SKM-1 treated with dmso at 0.1 percent for 144 hours (cell line): ENCODE measurements around the gene GP1BA.

Experiments used
- DNase-seq: peaks from one replicate; lab custom pipeline; 2025; ENCODE audit not compliant: unreplicated experiment; lab: John Stamatoyannopoulos, UW

GP1BA gene

GRCh38 chr17:4937553-4937952, 5.5 kb downstream of the GP1BA start:
- DNase-seq, result no peak

DNA sequence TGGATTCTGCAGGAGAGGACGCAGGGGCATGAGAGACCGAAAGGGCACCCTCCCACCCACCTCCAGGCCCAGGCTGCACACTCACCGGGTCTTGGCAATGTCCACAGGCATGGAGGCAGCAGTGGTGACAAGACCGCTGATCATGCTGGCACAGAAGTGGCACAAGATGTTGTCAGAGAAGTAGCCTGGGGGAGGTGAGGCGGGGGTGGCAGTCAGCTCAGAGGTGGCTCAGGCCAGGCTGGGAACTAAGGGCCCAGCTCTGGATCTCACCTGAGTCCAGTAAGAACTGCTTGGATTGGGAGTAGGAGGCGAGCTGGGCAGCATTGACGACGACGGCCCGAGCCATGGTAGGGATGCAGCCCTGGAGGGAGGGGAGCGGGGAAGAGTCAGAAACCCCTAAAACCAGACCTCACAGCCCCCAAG, 6.0 kb downstream of the GP1BA start:
- no peak for DNase-seq

DNA sequence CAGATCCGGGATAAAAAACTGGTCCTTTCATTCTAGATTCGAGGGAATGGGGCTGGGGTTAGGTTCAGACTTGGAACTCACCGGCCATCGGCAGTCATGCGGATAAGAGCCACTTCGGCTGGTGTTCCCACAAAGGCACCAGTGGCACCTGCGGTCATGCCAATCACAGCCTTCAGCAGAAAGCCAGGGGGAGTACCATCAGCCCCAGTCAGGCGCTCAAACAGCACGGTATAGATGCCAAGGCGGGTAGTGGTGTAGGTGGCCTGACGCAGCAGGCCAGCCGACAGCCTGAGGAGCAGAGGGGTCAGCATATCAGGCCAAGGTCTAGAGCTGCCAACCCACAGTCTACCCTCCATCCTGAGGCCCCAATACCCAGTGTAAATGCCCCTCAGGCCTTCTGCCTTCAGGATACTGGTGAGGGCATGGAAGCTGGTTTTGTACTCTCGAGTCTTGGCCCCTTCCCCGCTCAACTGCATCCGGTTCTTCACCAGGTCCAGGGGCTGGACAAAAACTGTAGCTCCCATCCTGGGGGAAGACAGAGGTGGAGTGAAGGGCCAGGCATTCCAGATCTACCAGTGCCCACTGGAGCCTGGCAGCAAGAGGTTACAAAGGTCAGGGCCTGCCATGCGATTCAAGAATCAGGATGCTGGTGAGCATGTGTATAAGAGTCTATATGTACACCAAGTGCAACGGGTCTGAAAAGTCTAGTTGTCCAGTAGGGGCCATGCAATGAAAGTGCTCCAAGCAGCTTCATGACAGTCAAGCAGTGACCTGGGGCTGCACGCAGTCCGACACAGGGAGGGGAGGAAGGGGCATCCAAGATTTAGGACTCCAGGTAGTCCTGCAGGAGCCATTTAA, 6.8 kb downstream of the GP1BA start:
- no peak for DNase-seq

DNA sequence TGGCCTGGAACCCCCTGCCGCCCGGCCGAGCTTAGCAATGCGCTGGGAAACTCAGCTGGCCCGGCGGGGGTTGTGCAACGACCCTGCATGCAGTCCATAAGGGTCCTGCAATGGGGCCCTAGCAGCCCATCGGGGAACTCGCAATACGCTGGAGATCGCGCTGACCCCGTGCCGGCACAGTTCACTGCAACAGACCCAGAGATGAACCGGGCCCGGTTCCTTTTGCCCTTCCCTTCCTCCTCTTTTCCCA, 7.4 kb downstream of the GP1BA start:
- no peak for DNase-seq

- peak; percentile 93 for DNase-seq
Observed at GRCh38 chr17:4939796-4940554, 7.9 kb downstream of the GP1BA start, which contains the start of the genes RNF167 and SLC25A11. TSS of gene RNF167 (plus strand) at chr17:4940268. CDS start at chr17:4940910, 642 bp downstream. TSS of gene SLC25A11 (minus strand) at chr17:4940046. CDS start at chr17:4939910, 136 bp downstream.

- DNase-seq, result no peak
Observed at GRCh38 chr17:4940555-4941318, 8.7 kb downstream of the GP1BA start.

GRCh38 chr17:4941319-4941610, 9.2 kb downstream of the GP1BA start:
- no peak for DNase-seq

GRCh38 chr17:4942760-4943508, 10.9 kb downstream of the GP1BA start:
- no peak for DNase-seq

DNA sequence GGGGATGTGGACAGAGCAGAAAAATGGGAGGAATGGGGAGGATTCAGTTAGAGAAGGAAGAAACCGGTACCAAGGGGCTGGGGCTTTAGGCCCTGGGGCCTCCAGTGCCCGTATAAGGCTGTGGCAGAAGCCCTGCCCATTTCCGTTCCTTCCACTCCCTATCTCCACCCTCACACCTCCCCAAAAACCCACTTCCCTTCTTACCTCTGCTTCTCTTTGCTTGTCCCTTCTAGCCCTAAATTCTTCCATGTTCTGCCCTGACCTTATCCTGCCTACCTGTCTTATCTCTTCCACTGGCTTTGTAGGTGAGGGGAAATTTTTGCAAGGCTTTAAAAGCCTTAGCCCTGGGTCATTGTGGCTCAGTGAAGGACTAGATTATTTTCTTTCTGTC, 12.1 kb downstream of the GP1BA start:
- peak; percentile 40 for DNase-seq

- DNase-seq, result no peak
Observed at GRCh38 chr17:4944554-4945175, 12.6 kb downstream of the GP1BA start.

GRCh38 chr17:4945176-4945943, 13.3 kb downstream of the GP1BA start:
- DNase-seq, result peak; percentile 9

DNA sequence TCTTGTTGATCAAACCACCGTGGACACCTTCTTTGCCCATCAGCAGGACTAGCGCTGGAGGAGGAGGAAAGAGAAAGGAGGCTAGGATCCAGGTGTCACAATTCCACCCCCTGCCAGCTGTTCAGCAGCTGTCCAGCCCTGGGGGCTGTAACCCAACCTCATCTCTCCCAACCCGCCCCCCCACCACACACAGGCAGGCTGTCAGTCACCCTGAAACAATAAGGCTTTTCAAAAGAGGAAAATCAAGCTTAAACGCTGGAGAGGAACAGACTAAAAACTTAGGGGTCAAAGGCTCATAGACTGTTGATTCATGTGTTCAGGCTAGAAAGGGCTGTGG, 13.8 kb downstream of the GP1BA start:
- no peak for DNase-seq

GRCh38 chr17:4946312-4946976, 14.4 kb downstream of the GP1BA start:
- DNase-seq, result no peak

DNA sequence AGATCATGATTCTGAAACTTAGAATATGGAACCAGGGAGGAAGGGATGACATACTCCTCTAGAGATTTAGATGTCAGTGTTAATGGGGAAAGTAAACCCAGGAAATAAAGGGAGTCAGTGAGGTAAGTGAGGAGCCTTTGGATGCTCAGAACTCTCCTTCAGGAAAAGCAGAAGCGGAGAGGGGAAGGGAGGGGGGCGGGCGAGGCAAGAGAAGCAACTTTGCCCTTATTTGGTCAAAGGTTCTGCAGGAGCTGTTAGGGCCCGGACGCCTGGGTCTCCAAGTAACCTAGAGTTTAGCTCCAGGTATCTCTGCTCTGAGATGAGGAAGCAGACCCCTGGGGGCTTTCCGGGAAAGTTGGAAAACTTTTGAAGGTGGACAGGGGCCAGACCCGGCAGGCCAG, 14.9 kb downstream of the GP1BA start:
- no peak for DNase-seq

DNA sequence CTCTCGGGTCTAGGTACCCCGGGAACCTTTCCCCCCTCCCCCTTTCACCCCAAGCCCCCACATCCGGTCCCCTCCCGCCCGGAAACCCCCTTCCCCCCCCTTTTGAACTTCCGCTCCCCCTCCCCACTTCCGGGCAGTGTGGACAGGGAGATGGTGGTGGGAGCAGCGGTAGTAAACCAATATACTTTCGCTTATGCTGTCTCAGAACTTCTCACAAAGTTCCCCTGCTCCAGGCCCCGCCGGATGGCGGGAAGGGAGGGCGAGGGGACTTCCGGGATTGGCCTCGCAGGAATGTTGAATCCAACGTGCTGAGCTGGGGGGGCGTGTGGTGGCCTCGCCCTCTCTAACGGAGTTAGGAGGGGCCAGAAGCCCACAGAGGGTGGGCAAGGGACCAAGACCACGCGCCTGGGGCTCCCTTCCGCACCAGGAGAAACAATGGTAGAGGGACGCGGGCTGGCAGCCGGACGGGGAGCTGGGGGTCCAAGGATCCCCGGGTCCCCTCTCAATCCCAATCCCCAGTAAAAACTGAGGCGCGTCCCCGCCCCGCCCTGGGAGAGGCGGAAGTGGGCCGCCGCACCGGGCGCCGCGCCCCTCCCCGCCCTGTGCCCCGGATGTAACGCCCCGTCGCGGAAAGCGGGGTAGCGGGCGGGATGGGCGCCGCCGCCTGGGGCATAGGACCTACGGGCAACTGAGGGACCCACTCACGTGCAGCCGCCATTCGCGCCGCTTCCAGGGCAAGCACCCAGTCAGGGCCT, 15.5 kb downstream of the GP1BA start:
- DNase-seq, result no peak

- peak; percentile 63 for DNase-seq
Observed at GRCh38 chr17:4948166-4948930, 16.3 kb downstream of the GP1BA start, which contains the start of gene PFN1. TSS of gene PFN1 (minus strand) at chr17:4948530. CDS start at chr17:4948394, 136 bp downstream.

DNA sequence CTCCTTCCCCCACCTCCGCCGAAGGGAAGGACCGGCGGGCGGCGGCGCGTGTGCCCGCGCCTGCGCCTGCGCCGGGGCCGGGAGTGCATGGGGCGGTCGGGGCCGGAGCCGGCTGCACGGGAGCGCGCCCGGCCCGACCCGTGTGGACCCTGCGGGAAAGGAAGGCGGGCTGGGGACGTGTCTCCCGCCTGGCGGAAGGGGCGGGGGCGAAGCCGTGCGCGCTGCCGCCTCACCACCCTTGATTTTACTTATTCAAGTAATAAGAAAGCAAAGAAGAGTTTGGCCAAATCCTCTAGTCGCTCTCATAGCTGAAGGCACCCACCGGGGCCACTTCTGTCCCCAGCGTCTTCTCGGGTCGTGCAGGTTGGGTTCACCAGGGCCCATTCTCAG, 16.8 kb downstream of the GP1BA start:
- no peak for DNase-seq
